Measurements from ENCODE around the gene KLHL34. TPM values are rescaled to one million over a fixed set of nuclear protein-coding genes. Genes with fewer than 3 reads are reported as not detected.
A peak's percentile ranks its signal among the peaks of the same experiment; 100 is the strongest.

KLHL34 gene
- total RNA-seq, 1 donor from 2014 or later = 0.09 TPM

DNA sequence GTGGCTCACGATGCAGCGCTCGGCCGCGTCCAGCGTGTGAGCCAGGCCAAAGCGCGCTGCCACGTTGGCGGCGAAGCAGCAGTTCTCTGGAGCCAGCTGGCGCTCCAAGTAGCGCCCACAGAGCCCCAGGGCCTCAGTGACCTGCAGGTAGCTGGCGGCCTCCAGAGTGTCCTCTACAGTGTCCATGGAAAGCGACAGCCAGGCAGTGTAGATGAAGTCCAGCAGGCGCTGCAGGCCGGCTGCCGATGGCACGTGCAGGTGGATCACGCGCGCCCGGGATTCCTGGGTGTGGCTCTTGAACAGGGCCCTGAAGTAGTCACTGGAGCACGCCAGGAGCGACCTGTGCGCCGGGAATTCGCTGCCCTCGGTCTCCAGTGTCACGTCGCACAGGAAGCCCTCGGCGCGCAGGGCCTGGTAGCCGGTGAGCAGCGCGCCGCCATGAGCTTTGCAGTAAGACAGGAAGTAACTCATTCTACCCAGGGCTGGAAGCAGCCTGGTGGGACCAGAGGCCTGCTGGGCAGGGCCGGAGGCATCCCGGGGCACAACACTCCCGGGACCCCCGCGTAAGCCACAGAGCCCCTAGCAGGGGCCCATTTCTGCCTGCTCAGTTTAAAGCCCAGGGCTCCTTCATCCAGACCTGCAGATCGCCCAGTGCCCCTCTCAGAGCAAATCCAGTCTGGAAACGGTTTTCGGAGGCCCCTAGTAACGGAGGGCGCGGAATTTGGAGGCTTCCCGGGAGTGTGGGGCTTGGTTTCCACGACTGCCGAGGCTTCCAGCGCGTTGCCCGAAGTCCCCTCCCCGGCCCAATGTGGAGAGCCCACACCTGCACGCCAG lies 595 bp downstream of the KLHL34 start:
- intact Hi-C loops (cut with DNase I) = no loop called here

DNA sequence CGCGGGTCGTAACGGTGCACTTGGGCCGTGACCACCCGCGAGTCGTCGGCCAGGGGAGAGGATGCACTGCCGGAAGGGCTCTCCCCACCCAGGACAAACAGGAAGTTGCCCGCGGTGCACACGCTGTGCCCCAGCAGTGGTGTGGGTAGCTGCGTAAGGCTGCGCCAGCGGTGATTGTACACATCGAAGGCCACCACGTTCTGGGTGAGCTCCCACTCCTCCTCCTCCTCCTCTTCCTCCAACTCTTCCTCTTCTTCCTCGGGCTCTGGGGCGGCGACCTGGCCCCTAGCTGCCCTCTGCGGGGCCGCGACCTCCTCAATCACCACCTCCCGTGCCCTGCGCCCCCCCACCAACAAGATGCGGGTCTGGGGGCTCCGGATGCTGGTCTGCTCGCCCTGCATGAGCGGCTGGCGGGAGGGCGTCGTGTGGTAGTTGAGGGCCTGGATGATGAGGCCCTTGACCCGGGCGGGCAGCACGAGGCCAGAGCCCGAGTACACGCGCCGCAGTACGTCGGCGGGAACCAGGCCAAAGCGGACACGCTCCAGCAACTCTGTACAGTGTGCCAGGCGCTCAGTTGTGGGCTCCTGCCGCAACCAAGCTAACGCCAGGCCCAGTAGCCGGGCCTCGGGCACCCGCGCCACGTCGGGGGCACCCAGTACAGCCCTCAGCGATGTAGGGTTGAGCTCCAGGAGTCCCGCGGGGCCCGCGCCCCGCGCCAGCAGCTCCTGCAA lies 1.4 kb downstream of the KLHL34 start:
- ATAC-seq = no peak
- intact Hi-C loops (cut with DNase I) = no loop called here
- no peak for DNase-seq (ENCODE audit: low spot score)

More for the DNA sequence above, 595 bp downstream of the KLHL34 start:
- no peak for DNase-seq (ENCODE audit: low spot score)
- peak; percentile 12 for ATAC-seq

DNA sequence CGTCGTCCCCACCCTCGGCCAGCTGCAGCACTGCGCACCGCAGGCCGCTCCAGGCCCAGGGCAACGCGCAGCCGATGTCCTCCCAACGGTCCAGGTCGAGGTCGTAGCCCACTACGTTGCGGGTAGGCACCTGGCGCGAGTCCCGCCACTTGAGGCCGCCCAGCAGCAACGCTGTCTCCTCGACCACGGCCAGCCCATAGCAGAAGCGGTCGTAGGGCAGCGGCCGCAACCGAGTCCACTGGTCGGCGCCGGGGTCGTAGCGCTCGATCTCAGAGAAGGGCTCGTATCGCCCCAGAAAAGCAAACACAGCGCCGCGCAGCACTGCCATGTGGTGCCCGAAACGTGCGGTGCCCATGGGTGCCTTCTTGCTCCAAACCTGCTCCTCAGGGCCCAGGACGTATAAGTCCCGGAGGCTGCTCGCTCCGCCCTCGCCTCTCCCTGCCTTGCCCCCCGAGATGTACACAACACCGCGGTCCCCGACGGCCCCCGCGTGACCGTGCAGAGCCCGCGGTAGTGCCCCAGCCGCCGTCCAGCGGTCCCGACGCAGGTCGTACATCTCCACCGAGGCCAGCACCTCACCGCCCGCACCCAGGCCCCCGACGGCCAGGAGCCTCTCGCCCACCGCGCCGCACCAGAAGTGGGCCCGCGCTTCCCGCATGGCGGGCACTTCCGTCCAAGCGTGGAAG lies 2.1 kb downstream of the KLHL34 start:
- intact Hi-C loops (cut with DNase I) = no loop called here
- DNase-seq (ENCODE audit: low spot score) (no peak), ATAC-seq (peak; percentile 41)

DNA sequence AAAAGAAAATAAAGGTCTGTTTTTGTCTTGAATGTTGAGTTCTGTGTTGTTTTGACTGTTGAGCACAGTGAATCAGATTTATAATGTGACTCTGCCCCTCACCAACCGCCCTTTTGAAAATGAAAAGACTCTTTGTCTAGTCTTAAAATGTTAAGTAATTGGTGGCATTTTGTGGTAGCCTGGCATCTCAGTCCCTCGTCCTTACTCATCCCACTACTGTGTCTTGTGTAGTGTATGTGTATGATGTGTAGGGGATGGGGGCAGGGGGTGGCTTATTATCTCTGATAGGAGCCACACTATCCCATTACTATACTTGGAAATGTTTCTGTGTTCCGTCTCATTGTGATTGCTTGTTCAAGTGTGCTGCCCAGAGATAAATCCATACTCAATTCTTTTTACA lies 12.2 kb downstream of the KLHL34 start:
- intact Hi-C loops (cut with DNase I) = no loop called here

DNA sequence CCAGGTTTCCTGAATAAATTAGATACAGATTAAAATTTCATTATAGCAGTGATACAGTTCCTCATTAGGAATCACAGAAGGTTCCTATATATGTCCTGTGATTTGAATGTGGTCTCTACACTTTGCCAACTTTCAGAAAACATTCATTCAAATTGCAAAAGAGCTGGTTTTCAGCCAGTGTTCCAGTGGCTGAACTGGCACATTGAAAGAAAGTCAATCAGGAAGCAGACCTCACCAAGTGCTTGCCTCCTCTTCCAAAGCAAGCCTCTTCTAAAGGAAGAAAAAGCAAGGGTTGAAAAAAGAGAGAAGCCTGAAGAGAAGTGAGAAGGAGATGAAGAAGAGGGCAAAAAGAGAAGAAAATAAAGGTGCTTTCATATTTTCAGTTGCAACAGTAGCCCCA lies 12.7 kb downstream of the KLHL34 start:
- ATAC-seq = no peak
- intact Hi-C loops (cut with DNase I) = no loop called here
- DNase-seq (ENCODE audit: low spot score) = no peak

More for the DNA sequence above, 12.2 kb downstream of the KLHL34 start:
- no peak for DNase-seq (ENCODE audit: low spot score)
- no peak for ATAC-seq

DNA sequence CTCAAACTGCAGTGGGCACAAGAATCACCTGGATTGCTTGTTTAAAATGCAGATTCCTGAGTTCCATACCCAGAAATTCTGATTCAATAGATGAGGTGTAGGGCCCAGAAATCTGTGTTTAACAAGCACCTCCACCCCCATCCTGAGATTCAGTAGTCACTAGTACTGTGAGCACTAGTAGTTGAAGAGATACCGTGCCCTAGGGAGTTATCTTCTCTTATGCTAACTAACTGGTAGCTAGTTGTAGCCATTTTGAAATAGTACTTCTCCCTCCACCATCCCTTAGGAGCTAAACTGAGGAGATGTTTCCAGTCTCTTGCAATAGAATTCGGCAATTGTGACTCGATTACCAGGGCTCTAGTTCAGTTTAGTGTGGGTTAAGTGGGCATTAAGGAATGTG lies 18.4 kb downstream of the KLHL34 start:
- DNase-seq (ENCODE audit: low spot score) (no peak), ATAC-seq (no peak)
- intact Hi-C loops (cut with DNase I) = no loop called here

DNA sequence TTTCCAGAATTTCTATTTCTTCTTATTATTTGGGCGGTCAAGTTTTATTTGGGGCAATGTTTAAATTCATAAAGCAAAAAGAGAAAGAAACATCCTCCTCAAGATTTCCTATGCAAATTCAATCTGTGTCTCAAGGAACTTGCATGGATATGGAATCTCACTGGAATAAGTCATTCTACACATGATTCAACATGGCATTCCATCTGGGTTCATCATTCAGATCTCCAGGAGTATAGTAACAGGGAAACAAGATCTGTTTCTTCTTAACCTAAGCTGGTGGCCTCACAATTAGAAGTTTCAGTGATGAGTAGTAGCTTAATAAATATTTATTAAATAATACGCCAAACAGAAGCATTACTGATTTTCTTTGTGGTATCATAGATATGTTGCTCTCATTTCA lies 19.8 kb downstream of the KLHL34 start:
- no peak for DNase-seq (ENCODE audit: low spot score)
- intact Hi-C loops (cut with DNase I) = no loop called here
- no peak for ATAC-seq

DNA sequence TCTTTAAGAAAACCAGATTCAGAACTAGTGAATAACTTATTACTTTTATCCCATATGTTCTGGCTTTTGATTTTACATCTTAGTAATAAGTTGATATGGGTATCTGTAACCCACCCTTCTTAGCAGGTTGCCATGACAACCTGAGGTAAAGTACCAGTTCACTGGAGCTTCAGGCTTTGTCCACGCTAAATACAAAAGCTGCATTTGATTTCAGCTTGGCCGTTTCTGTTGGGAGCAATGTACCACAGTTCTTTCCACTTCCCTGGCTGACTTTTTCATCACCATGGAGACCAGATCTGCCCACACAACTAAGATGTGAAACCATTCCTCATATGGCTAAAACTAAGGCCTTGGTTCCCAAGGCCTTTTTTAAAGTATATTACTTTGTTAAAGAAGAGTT lies 26.1 kb downstream of the KLHL34 start:
- intact Hi-C loops (cut with DNase I) = no loop called here

DNA sequence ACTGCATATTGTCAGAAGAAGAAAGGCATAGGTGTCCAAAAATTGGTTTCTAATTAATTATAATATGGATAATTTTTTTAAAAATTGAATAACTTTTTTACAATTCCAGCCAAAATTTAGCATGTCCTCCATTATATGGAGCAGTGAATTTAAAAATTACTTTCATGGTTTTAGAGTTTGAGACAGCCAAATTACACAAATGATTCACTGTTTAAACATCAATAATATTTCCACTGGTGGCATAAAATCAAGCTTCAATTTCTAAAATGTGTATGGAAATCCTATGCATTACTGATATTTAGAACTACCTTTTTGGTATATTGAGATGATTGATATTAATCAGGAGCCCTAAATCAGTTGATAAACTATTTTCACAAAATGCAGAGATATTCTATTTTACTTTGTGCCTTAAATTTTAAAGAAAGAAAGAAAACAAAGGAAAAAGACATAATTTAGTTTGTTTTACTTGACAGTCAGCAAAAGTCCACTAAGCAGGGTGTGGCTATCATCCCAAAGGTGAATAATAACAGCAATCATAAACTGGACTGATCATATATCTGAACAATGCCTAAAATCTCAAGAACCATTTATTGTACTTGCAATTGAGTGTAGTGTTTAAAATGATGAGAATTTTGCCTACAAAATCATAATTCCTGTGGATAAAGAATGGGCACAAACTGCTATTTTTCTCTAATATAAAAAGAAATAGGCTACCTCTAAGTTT lies 34.2 kb downstream of the KLHL34 start:
- no peak for DNase-seq (ENCODE audit: low spot score)
- no peak for ATAC-seq
- intact Hi-C loops (cut with DNase I) = no loop called here

More for the DNA sequence above, 26.1 kb downstream of the KLHL34 start:
- ATAC-seq = no peak
- DNase-seq (ENCODE audit: low spot score) = no peak

DNA sequence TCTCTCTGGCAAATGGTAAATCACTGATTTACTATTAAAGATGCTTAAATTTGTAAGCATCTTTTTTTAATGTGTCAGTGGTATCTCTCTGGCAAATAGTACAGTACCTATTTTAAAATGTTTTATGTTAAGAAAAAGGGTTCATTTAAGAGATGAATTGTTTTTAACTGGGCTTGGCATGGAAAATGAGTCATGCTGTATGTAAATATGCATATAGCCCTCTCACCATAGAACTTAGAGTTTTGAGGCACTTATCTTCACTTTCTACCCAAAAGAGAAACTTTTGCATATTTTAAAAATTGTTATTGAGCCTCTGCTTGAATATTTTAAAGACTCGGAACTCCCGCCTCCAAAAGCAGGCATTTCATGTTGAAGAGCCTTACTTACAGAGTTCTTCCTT lies 37.9 kb downstream of the KLHL34 start:
- ATAC-seq (no peak), DNase-seq (ENCODE audit: low spot score) (no peak)
- intact Hi-C loops (cut with DNase I) = no loop called here

DNA sequence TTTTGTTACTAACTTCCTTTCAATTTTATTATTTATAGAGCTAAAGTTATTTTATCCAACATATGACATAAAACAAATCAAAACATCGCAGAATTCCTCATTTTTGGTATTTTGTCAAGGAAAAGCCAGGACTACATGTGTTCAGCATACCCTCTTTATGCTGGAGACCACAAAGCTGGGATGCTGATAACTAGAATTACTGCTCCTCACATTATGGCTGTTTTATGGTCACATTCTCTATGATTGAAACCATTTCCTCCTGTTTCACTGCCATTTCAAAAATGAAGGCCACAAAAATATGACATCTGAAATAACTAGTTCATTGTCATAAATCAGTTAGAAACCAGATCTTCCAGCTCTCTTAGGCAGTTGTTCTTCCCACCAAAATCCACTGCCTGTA lies 41.7 kb downstream of the KLHL34 start:
- DNase-seq (ENCODE audit: low spot score) = no peak
- ATAC-seq = no peak
- intact Hi-C loops (cut with DNase I) = no loop called here

DNA sequence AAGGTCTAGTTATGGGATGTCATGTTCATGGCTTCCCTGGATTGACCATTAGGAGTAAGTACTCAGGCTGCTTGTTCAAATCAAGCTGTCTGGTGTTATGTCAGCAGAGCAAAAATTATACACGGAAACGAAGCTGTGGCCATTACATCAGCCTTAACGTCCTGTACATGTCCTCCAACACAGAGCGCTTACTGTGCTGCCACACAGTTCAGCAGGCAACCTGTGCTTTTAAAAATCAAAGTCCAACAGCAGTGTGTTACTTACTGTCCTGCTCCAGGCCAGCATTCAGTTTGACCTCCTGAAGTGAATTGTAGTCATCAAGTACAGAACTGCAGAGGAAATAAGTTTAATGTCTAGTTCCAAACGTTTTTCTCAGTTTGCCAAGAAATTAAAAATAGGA lies 46.0 kb downstream of the KLHL34 start:
- ATAC-seq (no peak), DNase-seq (ENCODE audit: low spot score) (no peak)
- intact Hi-C loops (cut with DNase I) = no loop called here

DNA sequence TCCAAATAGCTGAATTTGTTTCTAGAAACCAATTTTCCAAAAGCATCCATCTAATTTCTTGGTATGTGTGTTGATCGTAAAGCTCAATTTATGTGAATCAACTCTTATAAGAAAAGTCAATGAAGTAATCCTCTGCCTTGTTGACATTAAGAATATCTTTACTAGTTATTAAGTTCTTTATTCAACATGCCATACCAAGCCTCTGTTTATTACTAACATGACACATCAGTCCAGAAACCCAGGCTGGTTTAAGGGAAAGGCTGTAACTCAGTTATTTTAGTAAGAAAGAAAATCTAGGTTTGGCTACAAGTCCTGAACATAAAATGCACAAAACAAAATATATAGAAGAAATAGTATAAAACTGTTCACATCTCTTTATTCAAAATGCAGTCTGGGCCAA lies 48.0 kb downstream of the KLHL34 start:
- no peak for ATAC-seq
- DNase-seq (ENCODE audit: low spot score) = no peak
- intact Hi-C loops (cut with DNase I) = no loop called here

DNA sequence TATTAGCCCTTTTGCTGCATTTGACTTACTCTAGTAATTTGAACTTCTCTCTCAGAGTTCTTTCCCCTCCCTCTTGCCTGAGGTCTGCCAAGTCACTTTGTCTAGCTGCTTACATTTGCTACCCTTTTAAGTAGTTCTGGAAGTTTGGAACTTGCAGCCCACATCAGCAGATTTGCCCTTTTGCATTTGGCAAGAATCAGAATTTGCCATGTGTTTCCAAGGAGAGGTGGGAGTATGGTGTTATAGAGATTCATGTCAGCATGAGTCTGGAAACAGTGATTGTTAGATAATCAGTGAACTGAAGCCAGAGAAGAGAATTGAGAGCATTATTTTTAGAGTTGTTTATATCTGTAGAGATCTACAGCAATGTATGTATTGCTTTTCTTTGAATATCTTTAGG lies 52.1 kb downstream of the KLHL34 start:
- DNase-seq (ENCODE audit: low spot score) (no peak), ATAC-seq (no peak)
- intact Hi-C loops (cut with DNase I) = no loop called here

Other genes starting within 250 kb of the KLHL34 start
- gene SMPX, start 99.8 kb upstream of the KLHL34 start, total RNA-seq = not detected
- gene MBTPS2, start 181.3 kb upstream of the KLHL34 start, total RNA-seq = 15.2 TPM
- 2.1 TPM for gene YY2, start 197.7 kb upstream of the KLHL34 start, total RNA-seq

Measured in sciatic nerve (tissue), 2 donors.